NB4 (cell line): ENCODE results near the gene HIVEP2.

Experiments used
- CTCF ChIP-seq: IDR thresholded peaks from one replicate; pipeline ENCODE4 v1.5.1; 2012; ENCODE audit warnings: low read depth, low read length
- MAX ChIP-seq: IDR thresholded peaks from 2 replicates; pipeline ENCODE4 v1.6.1; 2011; ENCODE audit warnings: low read depth, low read length
- MYC ChIP-seq: IDR thresholded peaks from 2 replicates; pipeline ENCODE4 v1.6.1; 2011; ENCODE audit warnings: low read depth, low read length
- POLR2A ChIP-seq: IDR thresholded peaks from 2 replicates; pipeline ENCODE4 v1.6.1; 2011; ENCODE audit warnings: mild to moderate bottlenecking; ENCODE audit not compliant: insufficient read length; ENCODE audit errors: extremely low read depth

GRCh38 chr6:142829556-142829955 lies 115.4 kb downstream of the HIVEP2 start:
- TF ChIP-seq MAX: no peak
- no peak for TF ChIP-seq CTCF
- TF ChIP-seq POLR2A: no peak
- TF ChIP-seq MYC: no peak
